ENCODE measurements around the gene PRPF31. TPM values are rescaled to one million over a fixed set of nuclear protein-coding genes. Genes with fewer than 3 reads are reported as not detected.

PRPF31 gene
- polyA plus RNA-seq, 1 of the 3 experiments (the other 2 are of a cell fraction): 81.0 TPM

DNA sequence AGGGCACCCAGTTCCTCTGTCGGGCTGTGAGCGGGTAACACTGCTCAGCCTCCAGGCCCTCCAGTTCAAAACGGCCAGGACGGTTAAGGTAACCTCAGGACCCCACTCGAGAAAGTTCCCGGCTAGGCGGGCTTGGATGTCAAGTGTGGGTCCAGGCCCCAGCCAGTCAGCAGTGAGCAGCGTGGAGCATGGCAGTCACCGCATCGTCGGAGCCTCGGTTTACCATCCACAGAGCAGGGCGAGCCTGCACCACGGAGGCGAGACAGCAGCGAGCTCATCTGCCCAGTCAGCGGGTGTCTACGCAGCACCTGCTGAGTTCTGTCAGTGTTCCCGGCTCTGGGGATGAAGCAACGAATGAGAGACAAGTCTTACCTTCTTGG is 14.1 kb downstream of the PRPF31 start:
- Histone ChIP-seq H3K4me3 (ENCODE audit: low read depth in 2 of 2, low read length in 1 of 2) (no peak overlapping the region), H3K4me1 (ENCODE audit: control insufficient read depth in 1 of 2, insufficient read depth in 2 of 2, low read depth in 1 of 2, low read length in 1 of 2) (no peaks in the 10 kb centered on the region), H3K27me3 (ENCODE audit: insufficient read depth) (no peaks in the 10 kb centered on the region), H3K36me3 (replicated peaks in 1 of 2; ENCODE audit: control insufficient read depth in 1 of 2, insufficient read depth in 2 of 2, low read length in 1 of 2) (peaks cover 0 to 54% of the 10 kb centered on the region in 2 experiments), H4K20me1 (ENCODE audit: insufficient read depth) (no peaks in the 10 kb centered on the region), H3K4me2 (no peak overlapping the region), H2AFZ (ENCODE audit: low read depth) (no peak overlapping the region), H3F3A (replicated peaks; ENCODE audit: insufficient read depth) (no peaks in the 10 kb centered on the region), H3K9me3 (no peaks in the 10 kb centered on the region), H3K27ac (ENCODE audit: low read depth in 2 of 2, low read length in 1 of 2) (no peak overlapping the region), H3K9me2 (no peaks in the 10 kb centered on the region), H3K9ac (no peak overlapping the region), H3K79me2 (ENCODE audit: insufficient read depth) (no peaks in the 10 kb centered on the region)
- POLR2A ChIA-PET: no interaction called here
- TF ChIP-seq RAD21 (IDR thresholded peaks at IDR 0.05; ENCODE audit: low read length) (no peak), RCOR1 (IDR thresholded peaks at IDR 0.05; ENCODE audit: low read length) (no peak), FOXM1 (IDR thresholded peaks at IDR 0.05; ENCODE audit: low read depth) (no peak), YY1 (IDR thresholded peaks at IDR 0.05; ENCODE audit: low read depth) (no peak), SMC3 (IDR thresholded peaks at IDR 0.05; ENCODE audit: low read depth, low read length) (no peak), JUND (IDR thresholded peaks at IDR 0.05) (no peak), MXI1 (IDR thresholded peaks at IDR 0.05; ENCODE audit: low read depth, low read length) (no peak), CTCF (IDR thresholded peaks at IDR 0.05) (no peak), MAX (IDR thresholded peaks at IDR 0.05; ENCODE audit: low read depth) (no peak), NFIC (IDR thresholded peaks at IDR 0.05; ENCODE audit: borderline replicate concordance) (no peak), MEF2A (IDR thresholded peaks at IDR 0.05; ENCODE audit: borderline replicate concordance, low read depth) (no peak), GABPA (IDR thresholded peaks at IDR 0.05; ENCODE audit: low read depth) (no peak), IRF3 (IDR thresholded peaks at IDR 0.05; ENCODE audit: low read depth, low read length) (no peak), EP300 (IDR thresholded peaks at IDR 0.05; ENCODE audit: borderline replicate concordance in 1 of 2, low read depth in 1 of 2, low read length in 1 of 2) (no peak)
- TF ChIP-seq, protein P1, sequence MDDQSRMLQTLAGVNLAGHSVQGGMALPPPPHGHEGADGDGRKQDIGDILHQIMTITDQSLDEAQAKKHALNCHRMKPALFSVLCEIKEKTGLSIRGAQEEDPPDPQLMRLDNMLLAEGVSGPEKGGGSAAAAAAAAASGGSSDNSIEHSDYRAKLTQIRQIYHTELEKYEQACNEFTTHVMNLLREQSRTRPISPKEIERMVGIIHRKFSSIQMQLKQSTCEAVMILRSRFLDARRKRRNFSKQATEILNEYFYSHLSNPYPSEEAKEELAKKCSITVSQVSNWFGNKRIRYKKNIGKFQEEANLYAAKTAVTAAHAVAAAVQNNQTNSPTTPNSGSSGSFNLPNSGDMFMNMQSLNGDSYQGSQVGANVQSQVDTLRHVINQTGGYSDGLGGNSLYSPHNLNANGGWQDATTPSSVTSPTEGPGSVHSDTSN (IDR thresholded peaks at IDR 0.05): no peak
- TF ChIP-seq, protein P2, sequence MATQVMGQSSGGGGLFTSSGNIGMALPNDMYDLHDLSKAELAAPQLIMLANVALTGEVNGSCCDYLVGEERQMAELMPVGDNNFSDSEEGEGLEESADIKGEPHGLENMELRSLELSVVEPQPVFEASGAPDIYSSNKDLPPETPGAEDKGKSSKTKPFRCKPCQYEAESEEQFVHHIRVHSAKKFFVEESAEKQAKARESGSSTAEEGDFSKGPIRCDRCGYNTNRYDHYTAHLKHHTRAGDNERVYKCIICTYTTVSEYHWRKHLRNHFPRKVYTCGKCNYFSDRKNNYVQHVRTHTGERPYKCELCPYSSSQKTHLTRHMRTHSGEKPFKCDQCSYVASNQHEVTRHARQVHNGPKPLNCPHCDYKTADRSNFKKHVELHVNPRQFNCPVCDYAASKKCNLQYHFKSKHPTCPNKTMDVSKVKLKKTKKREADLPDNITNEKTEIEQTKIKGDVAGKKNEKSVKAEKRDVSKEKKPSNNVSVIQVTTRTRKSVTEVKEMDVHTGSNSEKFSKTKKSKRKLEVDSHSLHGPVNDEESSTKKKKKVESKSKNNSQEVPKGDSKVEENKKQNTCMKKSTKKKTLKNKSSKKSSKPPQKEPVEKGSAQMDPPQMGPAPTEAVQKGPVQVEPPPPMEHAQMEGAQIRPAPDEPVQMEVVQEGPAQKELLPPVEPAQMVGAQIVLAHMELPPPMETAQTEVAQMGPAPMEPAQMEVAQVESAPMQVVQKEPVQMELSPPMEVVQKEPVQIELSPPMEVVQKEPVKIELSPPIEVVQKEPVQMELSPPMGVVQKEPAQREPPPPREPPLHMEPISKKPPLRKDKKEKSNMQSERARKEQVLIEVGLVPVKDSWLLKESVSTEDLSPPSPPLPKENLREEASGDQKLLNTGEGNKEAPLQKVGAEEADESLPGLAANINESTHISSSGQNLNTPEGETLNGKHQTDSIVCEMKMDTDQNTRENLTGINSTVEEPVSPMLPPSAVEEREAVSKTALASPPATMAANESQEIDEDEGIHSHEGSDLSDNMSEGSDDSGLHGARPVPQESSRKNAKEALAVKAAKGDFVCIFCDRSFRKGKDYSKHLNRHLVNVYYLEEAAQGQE (IDR thresholded peaks at IDR 0.05; ENCODE audit: low read depth, low read length): no peak
- 93% methylated on average over 19 of the region's 20 CpGs for WGBS (ENCODE audit: low lambda C conversion rate)
- no peak for DNase-seq
- CTCF ChIA-PET: no interaction called here
